Measurements from ENCODE around the gene CD3D.

DNA sequence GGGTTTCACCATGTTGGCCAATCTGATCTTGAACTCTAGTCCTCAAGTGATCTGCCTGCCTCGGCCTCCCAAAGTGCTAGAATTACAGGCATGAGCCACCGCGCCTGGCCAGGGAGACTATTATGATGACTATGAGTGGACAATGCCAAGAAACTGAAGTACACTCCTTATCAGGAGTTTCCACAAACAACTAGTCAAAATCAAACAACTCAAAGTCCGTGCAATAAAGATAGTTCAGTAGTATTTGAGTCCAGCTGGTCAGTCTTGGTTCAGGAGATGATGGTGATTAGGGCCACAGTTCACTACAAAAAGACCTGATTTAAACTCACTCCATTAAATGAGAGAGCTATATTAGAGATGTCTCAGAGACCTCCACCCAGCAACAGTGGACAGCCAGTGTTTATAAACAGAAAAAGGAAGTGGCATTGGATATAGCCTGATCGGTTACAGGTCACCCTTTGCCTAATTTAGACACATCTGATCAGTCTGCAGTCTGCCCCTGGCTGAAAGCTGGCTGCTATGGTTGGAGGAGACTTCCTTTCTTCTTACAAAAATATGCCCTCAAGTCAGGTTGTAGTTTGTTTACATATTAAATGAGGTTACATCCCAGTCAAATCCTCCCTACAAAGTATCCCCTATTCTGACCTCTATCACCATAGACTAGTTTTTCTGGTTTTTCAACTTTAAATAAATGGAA, 21.0 kb downstream of the CD3D start:
- no peak for TF ChIP-seq POLR2A (IDR thresholded peaks at IDR 0.05; ENCODE audit: low read length)
- TF ChIP-seq, protein P1, sequence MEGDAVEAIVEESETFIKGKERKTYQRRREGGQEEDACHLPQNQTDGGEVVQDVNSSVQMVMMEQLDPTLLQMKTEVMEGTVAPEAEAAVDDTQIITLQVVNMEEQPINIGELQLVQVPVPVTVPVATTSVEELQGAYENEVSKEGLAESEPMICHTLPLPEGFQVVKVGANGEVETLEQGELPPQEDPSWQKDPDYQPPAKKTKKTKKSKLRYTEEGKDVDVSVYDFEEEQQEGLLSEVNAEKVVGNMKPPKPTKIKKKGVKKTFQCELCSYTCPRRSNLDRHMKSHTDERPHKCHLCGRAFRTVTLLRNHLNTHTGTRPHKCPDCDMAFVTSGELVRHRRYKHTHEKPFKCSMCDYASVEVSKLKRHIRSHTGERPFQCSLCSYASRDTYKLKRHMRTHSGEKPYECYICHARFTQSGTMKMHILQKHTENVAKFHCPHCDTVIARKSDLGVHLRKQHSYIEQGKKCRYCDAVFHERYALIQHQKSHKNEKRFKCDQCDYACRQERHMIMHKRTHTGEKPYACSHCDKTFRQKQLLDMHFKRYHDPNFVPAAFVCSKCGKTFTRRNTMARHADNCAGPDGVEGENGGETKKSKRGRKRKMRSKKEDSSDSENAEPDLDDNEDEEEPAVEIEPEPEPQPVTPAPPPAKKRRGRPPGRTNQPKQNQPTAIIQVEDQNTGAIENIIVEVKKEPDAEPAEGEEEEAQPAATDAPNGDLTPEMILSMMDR (IDR thresholded peaks at IDR 0.05), result no peak
- no peak for TF ChIP-seq JUNB (IDR thresholded peaks at IDR 0.05)
- TF ChIP-seq CBX2 (IDR thresholded peaks at IDR 0.05; ENCODE audit: borderline replicate concordance, low read depth), result no peak
- TF ChIP-seq RARB (CRISPR knock-in tag; IDR thresholded peaks at IDR 0.05), result no peak
- no peak for TF ChIP-seq RFX5 (IDR thresholded peaks at IDR 0.05)
- no peak for TF ChIP-seq PHF8 (IDR thresholded peaks at IDR 0.05; ENCODE audit: borderline replicate concordance, low read depth)
- no peak for TF ChIP-seq KDM1A (IDR thresholded peaks at IDR 0.05; ENCODE audit: low read depth)
- TF ChIP-seq, protein P2, sequence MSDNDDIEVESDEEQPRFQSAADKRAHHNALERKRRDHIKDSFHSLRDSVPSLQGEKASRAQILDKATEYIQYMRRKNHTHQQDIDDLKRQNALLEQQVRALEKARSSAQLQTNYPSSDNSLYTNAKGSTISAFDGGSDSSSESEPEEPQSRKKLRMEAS (IDR thresholded peaks at IDR 0.05), result no peak
- no peak for TF ChIP-seq RCOR1 (IDR thresholded peaks at IDR 0.05; ENCODE audit: low read depth, low read length)
- TF ChIP-seq, protein P3, sequence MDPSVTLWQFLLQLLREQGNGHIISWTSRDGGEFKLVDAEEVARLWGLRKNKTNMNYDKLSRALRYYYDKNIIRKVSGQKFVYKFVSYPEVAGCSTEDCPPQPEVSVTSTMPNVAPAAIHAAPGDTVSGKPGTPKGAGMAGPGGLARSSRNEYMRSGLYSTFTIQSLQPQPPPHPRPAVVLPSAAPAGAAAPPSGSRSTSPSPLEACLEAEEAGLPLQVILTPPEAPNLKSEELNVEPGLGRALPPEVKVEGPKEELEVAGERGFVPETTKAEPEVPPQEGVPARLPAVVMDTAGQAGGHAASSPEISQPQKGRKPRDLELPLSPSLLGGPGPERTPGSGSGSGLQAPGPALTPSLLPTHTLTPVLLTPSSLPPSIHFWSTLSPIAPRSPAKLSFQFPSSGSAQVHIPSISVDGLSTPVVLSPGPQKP (IDR thresholded peaks at IDR 0.05; ENCODE audit: low read depth, low read length), result no peak
- TF ChIP-seq, protein P4, sequence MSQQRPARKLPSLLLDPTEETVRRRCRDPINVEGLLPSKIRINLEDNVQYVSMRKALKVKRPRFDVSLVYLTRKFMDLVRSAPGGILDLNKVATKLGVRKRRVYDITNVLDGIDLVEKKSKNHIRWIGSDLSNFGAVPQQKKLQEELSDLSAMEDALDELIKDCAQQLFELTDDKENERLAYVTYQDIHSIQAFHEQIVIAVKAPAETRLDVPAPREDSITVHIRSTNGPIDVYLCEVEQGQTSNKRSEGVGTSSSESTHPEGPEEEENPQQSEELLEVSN (IDR thresholded peaks at IDR 0.05; ENCODE audit: borderline replicate concordance, low read depth), result no peak
- no peak for TF ChIP-seq ZFP36 (IDR thresholded peaks at IDR 0.05; ENCODE audit: borderline replicate concordance, partially characterized antibody)
